Left hindlimb (tissue), 1 donor: ENCODE data around the gene RPS6KA3.

Source experiments
- DNase-seq: peaks from one replicate; pipeline ENCODE4 v3.0.0-alpha.2; 2018

The RPS6KA3 gene

DNA sequence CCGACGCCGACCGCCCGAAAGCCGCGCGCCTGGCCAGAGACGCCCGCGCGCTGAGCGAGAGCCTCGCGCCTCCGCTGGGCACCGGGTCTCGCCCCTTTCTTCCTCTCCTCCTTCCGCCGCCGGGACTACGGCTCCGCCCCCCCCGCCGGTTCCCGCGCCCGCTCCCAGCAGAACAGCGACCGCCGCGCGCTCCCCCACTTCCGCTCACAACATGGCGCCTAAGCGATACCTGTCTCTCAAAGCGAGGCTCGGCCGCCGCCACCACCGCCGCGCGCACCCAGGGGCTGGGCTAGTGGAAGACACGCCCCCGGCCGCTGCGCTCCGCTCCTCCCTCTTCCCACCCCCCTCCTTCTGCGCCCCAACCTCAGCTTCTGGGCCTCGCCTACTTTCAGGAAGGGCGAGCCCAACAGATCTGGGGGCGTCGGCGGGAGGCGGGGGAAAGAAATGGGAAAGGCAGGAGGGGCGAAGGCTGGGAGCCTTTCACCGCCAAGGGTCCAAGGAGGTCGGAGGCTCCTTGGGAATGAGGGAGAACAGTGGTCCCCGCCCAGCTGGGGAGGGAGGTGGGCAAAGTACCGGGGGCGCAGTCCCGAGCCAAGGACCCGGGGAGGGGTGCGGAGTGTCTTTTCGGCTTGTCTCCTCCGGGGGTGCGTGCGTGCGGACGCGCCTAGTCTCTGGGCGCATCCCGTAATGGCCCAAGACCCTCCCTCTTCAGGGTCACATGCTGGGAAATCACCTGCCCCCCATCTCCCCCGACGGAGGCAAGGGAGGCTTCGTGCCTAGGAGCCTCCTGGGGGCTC is at the start of gene RPS6KA3:
Gene RPS6KA3 (minus strand): TSS at position 100 of the 797 bp plus-strand sequence. CDS start 277 bp downstream, outside the sequence.
- peak; percentile 93 for DNase-seq

DNA sequence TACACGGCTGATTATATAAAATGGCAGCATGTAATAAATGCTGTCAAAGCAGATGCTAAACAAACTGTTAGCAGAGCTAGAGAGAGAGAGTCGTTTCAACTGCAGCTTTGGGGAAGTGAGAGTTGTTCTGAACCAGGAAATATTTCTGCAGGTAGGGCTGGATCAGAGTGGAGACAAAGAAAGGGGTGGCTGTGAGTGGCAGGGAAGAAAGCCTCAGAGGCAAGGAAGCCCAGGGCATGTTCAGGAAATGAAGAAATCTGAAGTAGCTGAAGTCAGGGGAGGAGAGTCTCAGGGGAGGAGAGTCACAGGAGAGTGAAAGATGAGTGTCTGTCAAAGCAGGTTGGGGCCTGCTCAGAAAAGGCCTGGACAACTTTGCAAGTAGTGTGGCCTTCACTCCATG is 48.4 kb upstream of the RPS6KA3 start:
- DNase-seq = no peak

DNA sequence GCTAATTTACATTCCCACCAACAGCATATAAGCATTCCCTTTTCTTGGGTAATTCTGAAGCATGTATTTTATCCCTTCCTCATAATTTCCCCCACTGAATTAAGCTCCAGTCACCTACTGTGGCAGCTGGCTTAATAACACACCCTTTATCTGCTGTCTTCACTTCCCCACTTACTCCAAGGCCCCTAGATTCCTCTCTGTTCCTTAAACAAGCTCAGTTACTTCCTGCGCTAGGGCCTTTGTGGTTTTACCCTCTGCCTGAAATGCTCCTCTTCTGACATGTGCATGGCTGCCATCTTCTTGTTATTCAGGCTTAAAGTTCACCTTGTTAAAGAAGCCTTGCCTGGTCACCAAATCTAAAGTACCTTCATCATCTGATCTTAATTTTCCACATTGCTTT is 47.2 kb upstream of the RPS6KA3 start:
- DNase-seq = no peak

DNA sequence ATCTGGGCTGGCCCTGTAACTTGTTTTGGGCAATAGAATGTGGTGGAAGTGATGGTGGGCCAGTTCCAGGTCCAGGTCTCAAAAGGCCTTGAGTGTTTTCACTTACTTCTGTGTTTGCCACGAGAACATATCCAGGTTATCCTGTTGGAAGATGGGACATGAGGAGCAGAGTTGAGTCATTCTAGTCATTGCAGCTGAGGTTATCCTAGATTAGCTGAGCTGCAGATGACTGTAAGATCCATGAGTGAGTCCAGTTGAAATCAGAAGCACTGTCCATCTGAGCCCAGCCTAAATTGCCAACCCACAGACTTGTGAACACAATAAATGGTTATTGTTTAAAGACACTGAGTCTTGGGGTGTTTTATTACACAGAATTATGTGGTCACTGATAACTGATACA is 45.3 kb upstream of the RPS6KA3 start:
- DNase-seq = no peak

DNA sequence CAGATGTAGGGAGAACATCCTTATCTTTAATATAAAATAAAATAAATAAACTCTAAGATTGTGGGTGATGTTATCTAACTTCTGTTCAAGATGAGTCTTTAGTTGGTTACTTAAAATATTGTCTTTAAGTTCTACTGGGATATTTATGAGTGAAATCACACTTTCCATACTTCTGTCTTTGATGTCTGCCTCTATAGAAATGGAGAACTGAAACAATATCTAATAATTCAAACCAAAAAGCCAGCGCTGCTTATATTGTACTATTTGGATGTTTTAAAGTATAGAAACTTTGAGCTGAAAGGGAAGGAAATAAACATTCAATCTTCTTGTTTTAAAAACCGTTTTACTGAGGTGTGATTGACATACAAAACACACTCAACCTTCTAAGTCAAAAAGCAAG is 44.8 kb upstream of the RPS6KA3 start:
- DNase-seq = no peak

DNA sequence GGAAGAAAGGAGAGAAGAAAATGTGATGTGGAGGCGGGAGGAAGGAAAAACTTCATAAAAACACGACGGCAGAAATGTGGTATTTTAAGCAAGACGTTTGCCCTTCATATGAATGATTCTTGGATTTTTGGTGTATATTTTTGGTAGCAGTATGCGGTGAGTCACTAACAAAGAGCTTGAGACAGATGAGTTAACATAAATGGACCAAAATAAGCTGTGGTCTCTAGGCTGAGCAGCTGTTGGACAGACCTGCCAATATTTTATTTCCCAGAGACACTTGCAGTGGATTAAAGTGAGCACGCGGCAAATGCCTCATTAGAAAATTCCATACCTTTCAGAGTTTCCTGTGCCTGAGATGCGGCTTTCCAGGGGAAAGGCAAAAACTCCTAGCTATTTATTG is 43.1 kb upstream of the RPS6KA3 start:
- DNase-seq = no peak

DNA sequence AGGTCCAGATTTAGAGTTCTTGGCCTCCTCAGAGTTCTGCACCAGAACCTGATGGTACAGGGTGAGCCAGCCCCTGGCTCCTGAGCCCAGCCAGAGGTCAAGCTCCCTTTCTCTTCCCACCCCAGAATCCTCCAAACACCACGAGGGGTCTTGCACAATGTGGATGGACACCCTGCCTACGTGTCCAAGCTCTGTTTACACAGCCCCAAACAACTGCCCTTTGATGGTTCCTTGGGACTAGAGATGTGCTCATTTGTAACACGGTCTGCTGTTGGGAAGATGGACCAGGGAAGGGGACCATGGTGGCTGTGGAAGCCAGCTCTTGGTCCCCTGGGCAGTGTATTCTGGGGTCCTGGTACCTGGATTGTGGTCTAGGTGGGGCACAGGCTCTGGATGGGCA is 40.0 kb upstream of the RPS6KA3 start:
- DNase-seq = no peak

DNA sequence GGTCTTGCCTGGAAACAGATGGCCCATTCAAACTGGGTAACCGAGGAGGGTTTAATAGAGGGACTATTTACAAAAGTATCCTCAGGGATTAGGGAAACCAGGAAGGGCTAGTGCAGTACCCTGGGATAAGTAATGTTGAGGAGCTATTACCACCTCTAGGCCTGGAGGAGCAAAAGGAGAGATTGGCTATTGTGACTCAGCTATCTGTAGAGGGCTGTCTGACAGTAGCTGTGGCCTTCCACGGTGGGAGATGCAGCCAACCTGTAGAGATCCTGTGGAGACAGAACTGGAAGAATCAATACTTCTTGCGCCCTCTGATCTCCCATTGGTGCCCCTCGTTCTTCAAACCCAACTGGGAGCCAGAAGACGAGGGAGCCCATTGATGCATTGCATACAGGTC is 34.1 kb upstream of the RPS6KA3 start:
- no peak for DNase-seq

DNA sequence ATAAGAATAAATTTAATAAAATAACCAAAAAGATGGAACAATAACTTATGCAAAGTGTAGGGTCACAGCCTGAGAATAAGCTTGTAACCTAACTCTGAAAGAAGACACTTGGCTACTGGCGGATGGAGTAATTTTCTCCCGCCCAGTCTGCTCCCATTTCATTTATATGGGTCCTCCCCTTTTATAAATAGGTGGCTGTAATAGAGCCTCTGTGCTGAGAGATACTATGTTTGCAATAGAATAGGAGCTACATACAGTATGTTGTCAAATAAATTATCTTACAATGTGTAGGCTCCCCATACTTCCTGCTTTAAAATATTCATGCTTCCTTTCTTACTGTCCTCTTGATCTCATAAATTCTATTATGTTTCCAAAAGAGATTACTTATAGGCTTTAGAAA is 28.2 kb upstream of the RPS6KA3 start:
- DNase-seq = no peak

DNA sequence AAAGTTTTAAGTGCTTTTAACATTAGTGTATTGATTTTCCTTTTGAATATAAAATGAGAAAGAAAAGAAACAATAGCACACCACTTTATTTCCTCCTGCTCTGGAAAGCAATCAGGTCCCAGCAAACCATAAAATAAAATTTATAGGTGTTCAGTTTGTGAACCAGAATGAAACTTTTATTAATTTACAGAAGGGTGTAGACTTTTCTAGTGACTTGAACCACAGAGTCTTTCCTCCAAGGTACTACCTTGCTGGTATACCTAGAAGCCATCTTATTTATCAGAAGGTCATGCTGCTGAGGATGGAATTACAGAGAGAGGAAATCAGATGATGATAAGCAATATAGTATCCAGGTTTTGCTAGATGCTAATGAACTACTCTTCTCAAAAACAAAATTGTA is 27.6 kb upstream of the RPS6KA3 start:
- DNase-seq = no peak

DNA sequence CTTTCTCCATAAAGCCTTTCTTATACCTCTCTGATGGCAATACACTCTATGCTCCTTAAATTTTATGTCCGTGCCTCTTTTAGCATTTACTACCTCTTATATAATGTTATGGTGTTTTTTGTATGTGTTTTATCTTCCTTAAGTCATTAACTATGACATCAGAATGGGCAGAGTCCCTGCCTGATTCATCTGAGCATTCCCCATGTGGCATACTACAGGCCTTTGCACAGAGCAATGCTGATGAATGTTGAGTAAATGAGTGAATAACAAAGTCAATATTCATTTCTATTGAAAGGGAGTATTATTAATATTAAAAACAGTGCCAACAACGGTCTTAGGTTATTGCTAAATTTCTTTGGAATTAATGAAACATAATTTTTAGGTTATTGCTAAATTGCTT is 18.8 kb upstream of the RPS6KA3 start:
- DNase-seq = no peak

DNA sequence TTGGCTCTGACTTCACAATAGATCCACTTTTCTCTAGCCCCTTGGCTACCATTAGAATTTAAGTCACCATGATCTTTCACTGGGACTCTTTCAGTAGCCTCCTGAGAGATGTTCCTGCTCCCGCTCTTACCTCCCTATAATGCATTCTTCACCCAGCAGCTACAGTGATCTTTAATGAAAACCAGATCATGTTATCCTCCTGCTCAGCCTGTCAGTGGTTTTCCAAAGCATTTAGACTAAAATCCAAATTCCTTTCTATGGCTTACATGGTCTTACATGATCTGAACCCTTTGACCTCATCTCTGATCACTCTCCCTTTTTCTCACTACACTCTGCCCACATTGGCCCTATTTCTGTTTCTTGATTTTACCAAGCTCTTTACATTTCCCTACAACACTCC is 18.3 kb upstream of the RPS6KA3 start:
- DNase-seq = no peak

DNA sequence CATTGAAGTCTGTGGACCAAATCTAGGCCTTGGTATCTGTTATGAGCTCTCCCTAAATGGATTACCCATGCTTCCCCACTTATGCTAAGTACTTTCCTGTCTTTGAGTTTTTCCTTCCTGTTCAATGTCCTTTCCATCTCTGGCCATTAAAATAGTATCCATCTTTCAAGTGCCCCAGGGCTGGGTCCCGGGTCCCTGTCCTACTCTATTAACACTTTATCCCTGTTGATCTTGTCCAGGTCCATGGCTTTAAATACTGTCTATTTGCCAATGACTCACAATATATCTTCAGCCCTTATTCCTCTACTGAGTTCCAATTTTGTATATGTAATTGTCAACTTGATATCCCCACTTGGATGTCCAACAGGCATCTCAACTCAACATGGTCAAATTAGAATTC is 17.7 kb upstream of the RPS6KA3 start:
- DNase-seq = no peak

DNA sequence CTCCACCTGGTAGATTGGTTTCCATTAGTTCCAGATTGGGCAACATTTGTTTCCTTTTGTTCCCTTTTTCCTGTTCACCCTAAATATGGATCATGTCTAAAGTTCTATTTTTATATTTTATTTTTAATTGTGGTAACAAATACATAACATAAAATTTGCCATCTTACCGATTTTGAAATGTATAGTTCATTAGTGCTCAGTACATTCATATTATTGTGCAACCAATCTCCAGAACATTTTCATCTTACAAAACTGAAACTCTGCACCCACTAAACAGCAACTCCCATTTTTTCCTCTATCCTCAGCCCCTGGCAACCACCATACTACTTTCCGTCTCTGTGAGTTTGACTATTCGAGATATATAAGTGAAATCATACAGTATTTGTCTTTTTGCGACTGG is 14.2 kb upstream of the RPS6KA3 start:
- DNase-seq = no peak

DNA sequence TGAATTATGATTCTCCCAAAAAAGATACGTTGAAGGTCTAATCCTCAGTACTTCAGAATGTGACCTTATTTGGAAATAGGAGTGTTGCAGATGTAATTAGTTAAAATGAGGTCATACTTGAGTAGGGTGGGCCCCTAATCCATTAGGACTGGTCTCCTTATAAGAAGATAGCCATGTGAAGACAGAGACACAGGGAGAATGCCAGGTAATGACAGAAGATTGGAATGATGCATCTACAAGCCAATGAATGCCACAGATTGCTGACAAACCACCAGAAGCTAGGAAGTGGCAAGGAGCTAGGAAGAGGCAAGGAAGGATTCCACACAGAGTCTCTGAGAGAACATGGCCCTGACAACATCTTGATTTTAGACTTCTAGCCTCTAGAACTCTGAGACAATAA is 7.4 kb upstream of the RPS6KA3 start:
- no peak for DNase-seq

DNA sequence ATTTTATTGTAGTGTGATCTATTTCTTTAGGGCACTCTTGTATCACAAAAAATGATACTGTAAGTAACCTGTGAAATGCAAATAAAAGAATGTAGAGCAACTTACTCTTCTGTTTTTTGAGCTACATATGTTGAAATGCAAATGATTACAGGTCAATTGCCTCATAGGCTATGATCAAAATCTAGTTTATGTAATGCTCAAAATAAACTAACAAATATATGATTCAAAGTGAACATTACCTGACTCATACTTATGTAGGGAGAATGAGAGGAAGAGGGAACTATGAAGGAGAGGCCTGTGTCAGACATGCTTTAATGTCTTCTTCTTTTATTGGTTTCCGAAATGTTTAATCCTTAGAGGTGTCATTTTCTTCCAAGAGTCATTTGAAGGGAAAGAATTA is 5.0 kb upstream of the RPS6KA3 start:
- no peak for DNase-seq

DNA sequence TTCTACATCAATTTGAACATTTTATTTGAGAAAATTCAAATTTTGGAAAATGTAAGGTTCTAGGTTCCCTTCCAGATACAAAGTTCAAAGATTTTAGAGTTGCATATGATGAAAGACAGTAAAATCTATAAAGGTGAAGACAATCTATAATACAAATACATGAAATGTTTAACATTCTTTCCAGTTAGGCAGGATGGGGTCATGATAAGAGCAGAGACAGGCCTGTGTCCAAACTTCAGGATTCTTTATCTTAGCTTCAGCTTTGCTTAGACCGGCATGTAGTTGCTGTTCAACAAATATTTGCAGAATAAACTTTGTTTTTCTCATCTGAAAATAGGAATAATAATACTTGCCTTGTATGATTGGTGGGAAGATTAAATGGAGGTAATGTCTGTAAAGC is 4.5 kb upstream of the RPS6KA3 start:
- DNase-seq = no peak

DNA sequence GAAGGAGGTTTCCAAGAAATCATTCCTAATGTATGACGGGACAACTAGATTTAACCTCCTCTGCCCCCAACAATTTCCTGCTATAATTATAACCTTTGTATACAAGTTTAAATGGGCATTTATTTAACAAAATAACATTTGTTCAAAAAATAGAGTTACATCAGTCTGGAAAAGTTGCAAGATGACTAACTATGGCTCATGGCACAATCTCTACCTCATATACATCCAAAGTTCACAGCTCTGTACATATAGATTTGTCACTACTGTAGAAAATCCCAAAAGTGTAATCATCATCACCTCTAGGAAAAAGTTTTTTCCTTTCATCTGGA is 3.8 kb upstream of the RPS6KA3 start:
- DNase-seq = no peak

DNA sequence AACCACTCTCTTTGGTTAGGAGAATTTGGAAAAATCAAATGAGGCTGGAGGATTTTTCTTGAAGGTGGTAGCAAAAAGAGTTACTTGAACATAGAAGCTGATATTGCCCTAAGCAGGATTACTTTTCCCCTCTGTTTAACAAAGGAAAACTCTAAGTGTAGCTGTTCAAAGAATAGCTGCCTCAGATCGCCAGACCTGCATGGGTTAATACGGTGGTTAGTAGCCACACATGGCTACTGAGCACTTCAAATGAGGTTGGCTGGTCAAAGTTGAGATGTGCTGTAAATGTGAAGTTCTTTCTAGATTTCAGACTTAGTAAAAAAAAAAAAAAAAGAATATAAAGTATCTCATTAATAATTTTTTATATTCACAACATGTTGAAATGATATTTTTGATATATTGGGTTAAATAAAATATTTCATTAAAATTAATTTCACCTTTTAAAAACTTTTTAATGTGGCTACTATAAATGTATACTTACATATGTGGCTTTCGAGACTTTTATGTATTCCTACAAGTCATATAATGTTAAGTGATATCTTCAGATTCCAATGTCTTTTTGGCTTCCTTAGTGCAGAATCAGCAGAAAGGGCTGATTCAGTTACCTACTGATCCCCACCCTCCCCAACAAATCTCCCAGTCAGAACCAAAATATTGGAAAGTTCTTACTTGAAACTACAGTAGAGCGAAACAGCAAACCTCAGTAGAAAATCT is 3.3 kb upstream of the RPS6KA3 start:
- no peak for DNase-seq

DNA sequence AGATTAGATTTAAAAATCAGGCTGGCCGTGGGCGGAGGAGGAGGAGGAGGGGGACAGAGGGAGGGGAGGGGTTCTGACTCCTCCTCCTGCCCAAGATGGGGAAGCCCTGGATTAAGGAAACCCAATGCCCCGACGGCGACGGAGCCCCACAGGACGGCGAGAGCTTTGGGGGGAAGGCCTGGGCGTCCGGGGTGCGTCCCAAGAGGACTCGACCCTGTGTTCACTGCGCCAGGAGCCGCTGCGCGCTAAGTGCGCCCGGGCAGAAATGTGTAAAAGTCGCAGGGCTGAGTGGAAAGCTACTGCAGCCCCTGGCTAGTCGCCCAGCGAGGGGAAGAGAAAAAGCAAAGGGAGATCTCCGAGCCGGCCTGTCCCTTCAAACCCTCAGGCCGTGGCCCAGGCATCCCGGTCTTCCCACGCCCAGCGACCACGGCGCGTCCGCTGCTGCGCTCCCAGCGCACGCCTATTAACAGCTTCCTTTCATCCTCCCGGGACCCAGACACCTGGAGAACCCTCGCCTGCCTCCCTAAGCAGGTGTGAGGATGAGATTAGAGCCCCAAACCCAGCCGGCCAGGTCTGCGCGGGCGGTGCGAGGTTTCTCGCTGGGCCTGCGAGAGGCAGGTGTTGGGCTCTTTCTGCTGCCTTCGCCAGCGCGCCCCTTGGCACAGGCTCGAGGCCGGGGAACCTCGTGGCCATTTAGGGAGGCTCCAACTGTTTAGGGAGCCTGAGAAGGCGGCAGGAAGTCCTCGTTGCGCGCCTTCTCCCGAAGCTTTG is 1.4 kb upstream of the RPS6KA3 start:
- DNase-seq = peak; percentile 54

DNA sequence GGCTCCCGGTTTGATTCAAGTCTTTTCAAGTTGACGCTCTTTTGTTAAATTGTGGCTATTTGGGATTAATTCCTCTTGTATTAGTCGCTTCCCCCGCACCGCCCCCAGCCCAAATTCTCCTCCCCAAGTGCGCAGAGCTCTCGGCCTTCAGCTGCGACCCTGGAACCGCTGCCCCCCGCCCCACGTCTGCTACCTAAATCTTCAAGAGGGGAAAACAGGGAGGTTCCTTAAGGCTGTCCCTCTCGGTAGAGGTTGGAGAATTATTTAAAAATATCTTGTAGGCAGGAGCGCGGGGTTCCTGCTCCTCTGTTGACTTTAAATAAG is 860 bp upstream of the RPS6KA3 start:
- DNase-seq = no peak

DNA sequence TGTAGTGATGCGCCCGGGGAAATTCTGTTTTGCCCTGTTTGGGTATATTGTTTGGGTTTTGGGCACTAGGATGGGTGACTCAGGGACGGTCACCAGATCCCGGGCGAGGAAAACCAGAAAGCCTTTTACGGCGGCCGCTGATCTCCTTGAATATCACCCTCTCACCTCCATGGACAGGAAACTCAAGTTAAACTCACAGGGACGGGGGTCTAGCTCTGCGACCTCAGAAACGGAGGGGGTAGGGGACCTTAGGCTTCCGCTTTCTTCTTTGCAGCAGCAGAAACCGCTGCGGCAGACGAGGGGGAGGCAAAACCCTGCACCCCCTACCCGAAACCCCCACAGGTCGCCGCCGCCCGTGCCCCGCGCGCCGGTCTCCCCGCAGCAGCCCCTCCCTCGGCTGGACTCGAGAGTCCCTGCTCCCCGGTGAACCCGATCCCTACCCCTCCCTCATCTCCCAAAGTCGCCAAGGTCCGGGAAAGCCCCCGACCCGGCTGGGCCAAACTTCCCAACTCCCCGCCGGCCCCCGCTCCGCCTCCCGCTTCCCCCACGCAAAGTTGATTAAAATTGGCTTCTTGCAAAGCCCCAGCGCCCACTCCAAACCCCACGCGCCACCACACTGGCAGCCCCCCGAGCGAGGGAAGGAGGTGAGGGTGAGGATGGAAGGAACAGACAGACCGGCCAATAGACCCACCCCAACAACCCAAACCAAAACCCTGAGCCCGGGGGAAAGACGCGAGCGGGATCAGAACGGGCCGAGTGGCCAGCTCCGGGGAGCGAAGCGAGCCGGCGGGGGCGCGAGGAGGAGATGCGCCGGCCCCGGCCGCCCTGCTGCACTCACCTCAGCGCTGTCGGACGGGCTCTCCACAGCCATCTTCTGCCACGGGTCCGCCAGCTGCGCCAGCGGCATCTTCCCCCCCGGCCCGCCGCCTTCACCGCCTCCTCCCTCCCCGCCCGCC is 705 bp downstream of the RPS6KA3 start:
- DNase-seq = peak; percentile 48

DNA sequence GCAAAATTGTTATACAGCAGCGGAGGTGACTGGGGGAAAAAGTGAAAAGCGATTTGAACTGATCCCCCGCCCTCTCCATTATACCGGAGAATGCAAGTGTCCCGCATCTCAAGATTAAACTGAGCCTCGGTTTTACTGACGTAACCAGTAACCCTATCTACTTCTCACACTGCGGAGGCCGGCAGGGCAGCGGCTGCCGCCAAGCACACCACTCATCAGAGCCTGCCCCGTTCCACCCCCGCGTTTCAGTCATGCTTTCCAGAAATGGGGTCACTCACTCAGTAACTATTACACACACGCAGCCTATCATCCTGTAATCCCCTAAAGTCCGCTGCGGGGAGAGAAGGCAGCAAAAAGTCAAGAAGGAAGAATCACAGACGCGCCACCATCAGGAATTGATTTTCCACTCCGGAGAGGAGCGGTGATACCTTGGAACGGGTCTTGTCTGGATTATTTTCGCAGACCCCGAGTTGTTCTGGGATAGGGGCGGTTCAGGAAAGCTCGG is 1.4 kb downstream of the RPS6KA3 start:
- DNase-seq = peak; percentile 58
